HPDE6-E6E7 (cell line): ENCODE measurements around the gene LILRB2.
"Not testable (repeated sequence)": the region's sequence is repeated elsewhere in the genome, so short reads cannot be mapped to it uniquely, and the experiment has no call there.

Experiments
- DNase-seq: peaks from one replicate; pipeline ENCODE4 v3.0.0; 2011; ENCODE audit warnings: missing footprints; ENCODE audit errors: extremely low spot score

LILRB2 gene

DNA sequence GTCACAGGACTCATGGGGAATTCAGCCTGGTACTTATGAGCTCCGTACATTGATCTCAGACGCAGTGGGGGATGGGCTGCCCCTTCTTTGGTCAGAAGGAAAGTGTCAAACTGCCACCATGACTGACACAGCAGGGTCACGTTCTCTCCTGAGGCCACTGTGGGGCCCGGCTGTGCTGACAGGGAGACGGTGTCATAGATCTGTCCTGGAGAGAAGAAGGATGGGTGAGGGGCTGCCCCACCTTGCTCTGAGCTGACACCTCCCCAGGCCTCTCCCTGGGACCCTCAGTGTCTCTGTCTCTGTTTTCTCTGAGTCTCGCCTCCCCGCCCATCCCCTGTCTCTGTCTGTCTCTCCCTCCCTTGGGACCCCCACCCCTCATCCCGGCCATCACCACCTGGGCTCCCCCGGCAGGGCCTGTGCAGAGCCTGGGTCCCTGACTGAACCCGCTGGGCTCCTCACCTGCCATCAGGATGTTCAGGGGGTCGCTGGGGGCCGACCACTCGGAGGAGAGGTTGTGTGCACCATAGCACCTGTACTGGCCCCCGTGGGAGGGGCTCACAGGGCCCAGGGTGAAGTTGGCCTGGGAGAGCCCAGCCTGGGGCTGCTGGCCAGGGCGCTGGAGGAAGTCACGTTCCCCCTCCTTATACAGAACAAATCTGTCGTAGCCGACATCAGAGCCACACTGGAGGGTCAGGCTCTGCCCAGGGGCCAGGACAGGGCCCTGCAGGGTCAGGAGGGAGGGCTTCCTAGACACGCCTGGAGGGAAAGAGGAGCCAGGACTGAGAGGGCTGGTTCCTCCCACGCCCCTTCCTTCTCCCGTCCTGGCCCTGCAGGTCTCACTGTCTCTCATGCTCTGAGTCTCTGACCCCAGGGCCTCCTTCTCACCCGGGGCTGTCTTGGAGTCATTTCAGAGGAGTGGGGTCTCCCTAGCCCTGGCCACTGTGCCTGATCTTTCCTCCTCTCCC lies 40.3 kb downstream of the LILRB2 start:
- not testable (repeated sequence) for DNase-seq

DNA sequence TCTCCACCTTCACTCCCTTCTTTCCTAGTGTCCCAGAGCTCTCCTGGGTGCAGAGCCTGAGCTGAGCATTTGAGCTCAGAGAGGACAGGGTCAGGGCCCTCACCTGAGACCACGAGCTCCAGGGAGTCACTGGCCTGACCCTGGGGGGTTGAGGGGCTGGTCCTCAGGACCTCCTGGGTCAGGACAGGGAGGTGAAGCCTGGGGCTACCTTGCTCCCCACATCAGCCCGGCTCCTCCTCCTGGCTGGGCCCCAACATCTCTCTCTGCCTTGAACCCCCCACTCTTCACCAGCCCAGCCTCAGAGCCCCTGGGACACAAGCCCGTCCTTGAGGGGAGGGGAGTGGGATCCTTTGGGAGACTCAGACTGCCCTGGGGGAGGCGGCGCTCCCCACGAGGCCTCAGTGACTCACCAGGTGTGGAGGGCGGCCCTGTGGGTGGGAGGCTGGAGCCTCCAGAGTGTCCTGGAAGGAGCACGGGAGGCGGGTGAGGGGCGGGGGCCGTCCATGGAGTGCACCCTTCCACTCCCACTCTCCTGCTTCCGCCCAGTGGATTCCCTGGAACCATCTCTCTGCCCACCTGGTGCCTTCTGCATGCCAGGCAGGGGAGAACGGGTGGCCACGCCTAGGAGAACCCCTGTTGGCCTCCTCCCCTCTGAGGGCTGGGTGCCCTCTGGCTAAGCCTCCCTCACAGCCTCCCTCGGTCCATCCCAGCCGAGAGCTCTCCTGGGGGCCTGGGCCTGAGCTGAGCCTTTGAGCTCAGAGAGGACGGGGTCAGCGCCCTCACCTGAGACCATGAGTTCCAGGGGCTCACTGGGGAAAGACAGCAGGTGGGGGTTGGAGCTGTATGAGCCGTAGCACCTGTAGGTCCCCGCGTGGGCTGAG lies 41.2 kb downstream of the LILRB2 start:
- not testable (repeated sequence) for DNase-seq

DNA sequence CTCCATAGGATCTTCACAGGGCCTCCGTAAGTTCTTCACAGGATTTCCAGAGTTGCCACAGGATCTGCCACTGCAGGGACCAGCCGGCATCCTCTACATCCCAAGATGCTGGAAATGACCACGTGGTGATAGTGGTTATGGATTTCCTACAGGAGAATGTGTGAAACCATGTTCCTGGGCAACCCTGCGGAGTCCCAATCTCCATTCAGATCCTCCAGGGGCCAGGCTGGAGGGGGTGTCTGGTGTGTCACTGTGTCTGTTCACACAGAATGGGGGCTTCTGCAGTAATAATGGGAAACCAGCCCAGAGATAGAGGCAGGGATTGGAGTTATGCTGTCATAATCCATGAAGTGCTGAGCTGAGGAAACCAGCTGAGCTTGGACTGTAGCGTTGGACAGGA lies 47.0 kb downstream of the LILRB2 start:
- no peak for DNase-seq

DNA sequence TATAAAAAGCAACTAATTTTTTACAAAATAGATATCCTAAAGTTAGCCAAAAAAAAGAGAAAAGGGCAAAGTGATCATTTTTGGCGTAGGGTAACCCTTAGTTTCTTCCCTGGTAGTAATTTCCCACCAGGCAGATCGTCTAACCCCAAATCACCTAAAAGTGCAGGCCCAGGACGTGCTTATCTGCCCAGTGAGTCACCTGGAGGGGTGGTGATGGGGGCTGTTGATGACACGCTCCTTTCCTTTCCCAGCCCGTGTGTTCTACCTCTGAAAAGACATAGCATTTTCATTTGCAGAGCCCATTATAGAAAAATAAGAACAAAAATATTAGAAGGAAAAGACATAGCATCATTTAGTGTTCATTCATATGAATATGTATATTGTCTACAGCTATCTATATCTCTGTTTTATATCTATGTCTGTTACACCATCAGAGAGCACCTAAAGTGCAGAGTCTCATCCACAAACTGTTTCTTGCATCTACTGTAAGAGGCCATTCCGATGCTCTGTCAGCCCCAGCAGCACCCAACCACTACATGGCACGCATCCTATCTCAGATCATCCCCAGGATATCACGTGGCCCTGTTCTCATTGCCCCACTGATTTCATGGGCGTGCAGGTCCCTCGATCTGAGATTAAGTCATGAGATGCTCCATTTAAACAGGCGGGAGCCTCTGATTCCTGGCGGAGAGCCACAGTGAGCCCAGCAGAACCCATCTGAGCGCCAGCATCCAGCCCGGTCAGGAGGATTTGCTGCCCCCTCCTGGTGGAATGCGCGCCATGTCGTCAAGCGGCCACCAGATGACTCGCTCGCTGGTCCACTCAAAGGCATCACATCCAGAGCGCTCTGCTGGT lies 49.6 kb downstream of the LILRB2 start:
- DNase-seq: peak; percentile 52

DNA sequence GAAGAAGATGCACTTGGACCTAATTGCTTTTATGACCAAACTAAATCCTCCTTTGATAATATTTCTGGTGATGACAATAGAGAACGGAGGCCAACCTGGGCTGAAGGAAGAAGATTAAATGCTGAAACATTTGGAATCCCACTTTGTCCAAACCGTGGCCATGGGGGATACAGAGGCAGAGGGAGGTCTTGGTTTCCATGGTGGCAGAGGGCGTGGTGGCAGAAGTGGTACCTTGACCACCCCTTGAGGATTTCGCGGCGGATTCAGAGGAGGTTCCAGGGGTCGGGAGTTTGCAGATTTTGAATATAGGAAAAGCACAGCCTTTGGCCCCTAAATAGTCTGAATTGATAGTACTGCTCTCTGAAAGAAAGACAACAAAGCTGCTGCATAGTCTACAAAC lies 50.9 kb downstream of the LILRB2 start:
- no peak for DNase-seq

DNA sequence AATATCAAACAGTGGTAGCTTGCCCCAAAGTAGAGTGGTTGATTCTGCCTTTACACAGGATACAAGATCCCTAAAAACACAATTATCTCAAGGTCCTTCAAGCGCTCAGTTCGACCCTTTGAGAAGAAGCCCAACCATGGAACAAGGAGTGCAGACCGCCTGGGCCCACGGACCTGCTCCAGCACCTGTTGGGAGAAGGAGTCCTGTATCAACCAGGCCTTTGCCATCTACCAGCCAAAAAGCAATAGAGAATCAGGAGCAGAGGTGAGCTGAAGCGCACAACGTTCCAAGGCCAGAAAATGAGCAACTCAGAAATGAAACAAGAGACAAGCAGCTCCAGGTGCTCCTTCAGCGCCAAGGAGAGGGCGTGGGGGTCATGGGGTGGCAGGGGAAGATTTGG lies 51.8 kb downstream of the LILRB2 start:
- no peak for DNase-seq

DNA sequence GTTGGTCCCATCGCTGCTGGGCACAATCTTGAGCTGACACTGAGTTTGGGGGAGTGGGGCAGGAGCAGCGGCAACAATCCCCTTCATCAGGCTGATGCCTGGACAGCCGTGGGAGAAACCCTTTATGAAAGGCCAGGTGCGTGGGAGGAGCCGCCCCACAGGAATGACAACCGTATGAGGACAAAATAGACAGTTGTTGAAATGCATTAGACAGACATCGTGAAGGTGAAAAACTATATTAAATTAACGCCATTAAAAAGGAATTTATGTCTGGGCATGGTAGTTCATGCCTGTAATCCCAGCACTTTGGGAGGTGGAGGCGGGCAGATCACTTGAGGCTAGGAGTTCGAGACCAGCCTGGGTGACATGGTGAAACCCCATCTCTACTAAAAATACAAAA lies 56.3 kb downstream of the LILRB2 start:
- not testable (repeated sequence) for DNase-seq

DNA sequence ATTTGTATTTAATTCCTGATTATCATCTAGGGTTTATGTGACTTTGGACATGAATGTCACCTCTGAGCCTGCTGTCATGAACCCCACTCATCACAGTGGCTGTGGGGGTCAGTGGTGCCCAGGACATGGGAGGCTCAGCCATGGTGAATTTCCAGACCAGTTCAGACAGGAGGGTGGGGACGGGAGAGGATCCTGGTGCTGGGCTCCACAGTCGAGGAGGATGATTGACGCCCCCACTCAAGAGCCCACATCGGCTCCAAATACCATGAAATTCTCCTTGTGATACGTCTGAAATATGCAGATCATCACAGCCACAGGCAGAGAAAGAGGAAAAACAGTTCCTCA lies 57.0 kb downstream of the LILRB2 start:
- not testable (repeated sequence) for DNase-seq
